Adipose tissue (tissue), 3 donors: Measurements from ENCODE around the gene LRRC8A. TPM values are rescaled to one million over a fixed set of nuclear protein-coding genes. Genes with fewer than 3 reads are reported as not detected.
"Not testable (repeated sequence)": the region's sequence is repeated elsewhere in the genome, so short reads cannot be mapped to it uniquely, and the experiment has no call there.

Experiments
- H3K27ac ChIP-seq: one replicate; pipeline ENCODE4 v1.5.1; 2013; ENCODE audit warnings: low read depth, low read length
- WGBS, 3 donors: extraction: QIAGEN DNeasy Blood & Tissue Kit; methylation state at CpG; one replicate each; pipeline ENCODE4 v1.1.7; 2013; 5-methylcytosine and 5-hydroxymethylcytosine counted together
- polyA plus RNA-seq, 3 donors: library from polyadenylated mRNA; stranded (reverse); fragments of 200-250 nt; gene quantifications; one replicate each; pipeline ENCODE4 v1.2.3, GENCODE V29; 2013
- donor health status: healthy with polysubstance abuse.
- donor health status: Bipolar disorder and iron deficiency.
- donor health status: healthy.

LRRC8A gene
- polyA plus RNA-seq, 3 donors: 15.3 to 31.3 (median 21.6) TPM

GRCh38 chr9:128940271-128940921, 58.5 kb downstream of the LRRC8A start:
- H3K27ac ChIP-seq: no peak overlapping the region

GRCh38 chr9:128940946-128941755, 59.2 kb downstream of the LRRC8A start:
- 78 to 88% (median 85%) methylated on average over 11 to 12 of the region's 12 CpGs for WGBS, 3 donors
- H3K27ac ChIP-seq: no peak overlapping the region

More at GRCh38 chr9:128940271-128940921, 58.5 kb downstream of the LRRC8A start:
- 61 to 74% (median 68%) methylated on average over 13 to 15 of the region's 15 CpGs for WGBS, 3 donors

- no peak overlapping the region for H3K27ac ChIP-seq
- WGBS, 3 donors: 86 to 90% (median 87%) methylated on average over 7 of the region's 7 CpGs
Measured at GRCh38 chr9:128943832-128944620, 62.1 kb downstream of the LRRC8A start.

- WGBS, 3 donors: 86 to 92% (median 90%) methylated on average over 7 of the region's 7 CpGs
- not testable (repeated sequence) for H3K27ac ChIP-seq
Measured at GRCh38 chr9:128944966-128945365, 63.0 kb downstream of the LRRC8A start.

- H3K27ac ChIP-seq: no peak overlapping the region
- WGBS, 3 donors: 95 to 97% (median 96%) methylated on average over 19 of the region's 19 CpGs
Measured at GRCh38 chr9:128945798-128946501, 64.0 kb downstream of the LRRC8A start.

- H3K27ac ChIP-seq: no peak overlapping the region
- 21 to 31% (median 28%) methylated on average over 30 of the region's 30 CpGs for WGBS, 3 donors
Measured at GRCh38 chr9:128946571-128947276, 64.8 kb downstream of the LRRC8A start.

- H3K27ac ChIP-seq: no peak overlapping the region
- 0 to 1% (median 0%) methylated on average over 11 to 20 of the region's 20 CpGs for WGBS, 3 donors
Measured at GRCh38 chr9:128947277-128947526, 65.3 kb downstream of the LRRC8A start.

GRCh38 chr9:128947527-128948301, 65.8 kb downstream of the LRRC8A start, which contains the start of the genes DOLK and NUP188:
Gene DOLK, minus strand, starts transcription at chr9:128947603. Its CDS starts 300 bp downstream, at chr9:128947303.
Gene NUP188, plus strand, starts transcription at chr9:128947699. Its CDS starts 21 bp downstream, at chr9:128947720.
- peak within 1 kb of the TSS; percentile 68 for H3K27ac ChIP-seq
- 0 to 1% (median 1%) methylated on average over 65 to 86 of the region's 86 CpGs for WGBS, 3 donors

- not testable (repeated sequence) for H3K27ac ChIP-seq
- 95 to 97% (median 97%) methylated on average over 9 of the region's 9 CpGs for WGBS, 3 donors
Measured at GRCh38 chr9:128961403-128961802, 79.5 kb downstream of the LRRC8A start.

Other genes starting within 250 kb of the LRRC8A start
- 10 to 100 TPM; 15.0 to 30.8 (median 15.7) TPM for gene DYNC2I2, start 225.3 kb upstream of the LRRC8A start, polyA plus RNA-seq
- gene SET, start 192.9 kb upstream of the LRRC8A start, polyA plus RNA-seq: 100 to 1,000 TPM in 2 of 3 donors, 10 to 100 TPM in 1; 85.2 to 179 (median 111) TPM
- gene PKN3, start 179.6 kb upstream of the LRRC8A start, polyA plus RNA-seq: 10 to 100 TPM in 2 of 3 donors, 1 to 10 TPM in 1; 5.9 to 21.4 (median 13.8) TPM
- 10 to 100 TPM; 28.8 to 73.3 (median 43.7) TPM for gene ZDHHC12, start 158.0 kb upstream of the LRRC8A start, polyA plus RNA-seq
- gene ZER1, start 110.2 kb upstream of the LRRC8A start, polyA plus RNA-seq: 10 to 100 TPM; 13.4 to 23.3 (median 20.1) TPM
- 10 to 100 TPM; 14.2 to 19.1 (median 16.2) TPM for gene TBC1D13, start 94.9 kb upstream of the LRRC8A start, polyA plus RNA-seq
- gene ENDOG, start 63.6 kb upstream of the LRRC8A start, polyA plus RNA-seq: 10 to 100 TPM; 11.4 to 22.6 (median 22.0) TPM
- 10 to 100 TPM; 16.3 to 34.9 (median 21.0) TPM for gene SPOUT1, start 52.3 kb upstream of the LRRC8A start, polyA plus RNA-seq
- gene KYAT1, start 183 bp upstream of the LRRC8A start, polyA plus RNA-seq: 1 to 10 TPM; 1.7 to 6.2 (median 3.3) TPM
- 10 to 100 TPM; 41.6 to 58.1 (median 51.5) TPM for gene PHYHD1, start 38.8 kb downstream of the LRRC8A start, polyA plus RNA-seq
- gene DOLK, start 65.5 kb downstream of the LRRC8A start, polyA plus RNA-seq: 10 to 100 TPM in 1 of 3 donors, 1 to 10 TPM in 2; 4.7 to 15.5 (median 9.5) TPM
- gene NUP188, start 65.6 kb downstream of the LRRC8A start, polyA plus RNA-seq: 10 to 100 TPM in 2 of 3 donors, 1 to 10 TPM in 1; 7.8 to 20.9 (median 12.4) TPM
- gene SH3GLB2, start 146.2 kb downstream of the LRRC8A start, polyA plus RNA-seq: 10 to 100 TPM; 44.2 to 78.3 (median 55.2) TPM
- 10 to 100 TPM; 11.6 to 25.2 (median 21.5) TPM for gene MIGA2, start 154.5 kb downstream of the LRRC8A start, polyA plus RNA-seq
- 1 to 10 TPM; 3.5 to 7.8 (median 7.3) TPM for gene DOLPP1, start 199.0 kb downstream of the LRRC8A start, polyA plus RNA-seq
- gene CRAT, start 228.7 kb downstream of the LRRC8A start, polyA plus RNA-seq: 10 to 100 TPM; 51.4 to 74.8 (median 52.2) TPM
- gene PTPA, start 229.3 kb downstream of the LRRC8A start, polyA plus RNA-seq: 10 to 100 TPM; 42.9 to 78.6 (median 43.6) TPM